Large intestine (tissue), 3 donors: ENCODE results near the gene EFR3B. TPM values are rescaled to one million over a fixed set of nuclear protein-coding genes. Genes with fewer than 3 reads are reported as not detected.
"Not testable (repeated sequence)": the region's sequence is repeated elsewhere in the genome, so short reads cannot be mapped to it uniquely, and the experiment has no call there.

ENCODE experiments used
- DNase-seq, 2 donors: peaks; one replicate each; pipeline versions ENCODE4 v3.0.0 to v3.0.0-alpha.2; 2013
- H3K27ac ChIP-seq: one replicate; pipeline ENCODE4 v1.5.1; 2013; ENCODE audit warnings: low read length
- H3K27me3 ChIP-seq: 2 replicates; pipeline ENCODE4 v1.6.1; 2013; ENCODE audit warnings: low read length; ENCODE audit not compliant: control insufficient read depth, insufficient read depth
- H3K36me3 ChIP-seq: 2 replicates; pipeline ENCODE4 v1.6.1; 2013; ENCODE audit warnings: low read length; ENCODE audit not compliant: control insufficient read depth, insufficient read depth
- H3K4me1 ChIP-seq: one replicate; pipeline ENCODE4 v1.6.1; 2013; ENCODE audit warnings: low read length; ENCODE audit not compliant: control insufficient read depth, insufficient read depth
- H3K4me3 ChIP-seq: one replicate; pipeline ENCODE4 v1.5.1; 2013; ENCODE audit warnings: low read length
- H3K9me3 ChIP-seq: one replicate; pipeline ENCODE4 v1.6.1; 2013; ENCODE audit warnings: mild to moderate bottlenecking, low read depth, low read length, moderate library complexity; ENCODE audit not compliant: control insufficient read depth
- WGBS: methylation state at CpG from one replicate; pipeline ENCODE4 v1.1.5; 2013; ENCODE audit warnings: low lambda C conversion rate; ENCODE audit not compliant: insufficient coverage; 5-methylcytosine and 5-hydroxymethylcytosine counted together
- polyA plus RNA-seq: library from polyadenylated mRNA; unstranded; fragments of 120-200 nt; gene quantifications from one replicate; pipeline ENCODE4 v1.2.1, GENCODE V29; 2013

EFR3B gene
- polyA plus RNA-seq, 1 donor, result 6.2 TPM

GRCh38 chr2:25141120-25141519, 99.2 kb downstream of the EFR3B start:
- WGBS, result no CpG with 5 or more reads among the region's 8 CpGs
- no peaks in the 10 kb centered on the region for H3K9me3 ChIP-seq
- H3K27me3 ChIP-seq, result no peaks in the 10 kb centered on the region
- H3K36me3 ChIP-seq, result peaks cover 2% of the 10 kb centered on the region
- no peak overlapping the region for H3K4me3 ChIP-seq
- DNase-seq, result peak in 1 of 2 donors; percentile 49
- no peaks in the 10 kb centered on the region for H3K4me1 ChIP-seq
- no peak overlapping the region for H3K27ac ChIP-seq

GRCh38 chr2:25145803-25146202, 103.9 kb downstream of the EFR3B start:
- H3K27me3 ChIP-seq, result no peaks in the 10 kb centered on the region
- no CpG with 5 or more reads among the region's 6 CpGs for WGBS
- DNase-seq, result no peak
- no peaks in the 10 kb centered on the region for H3K4me1 ChIP-seq
- no peak overlapping the region for H3K27ac ChIP-seq
- H3K9me3 ChIP-seq, result no peaks in the 10 kb centered on the region
- peaks cover 5% of the 10 kb centered on the region for H3K36me3 ChIP-seq
- no peak overlapping the region for H3K4me3 ChIP-seq

GRCh38 chr2:25146896-25147295, 105.0 kb downstream of the EFR3B start:
- Histone ChIP-seq H3K36me3 (peaks cover 5% of the 10 kb centered on the region), H3K27me3 (no peaks in the 10 kb centered on the region), H3K4me1 (no peaks in the 10 kb centered on the region), H3K9me3 (no peaks in the 10 kb centered on the region), H3K4me3 (no peak overlapping the region), H3K27ac (no peak overlapping the region)
- DNase-seq, result no peak
- WGBS, result no CpG with 5 or more reads among the region's 10 CpGs

- Histone ChIP-seq H3K36me3 (peaks cover 10% of the 10 kb centered on the region), H3K9me3 (no peaks in the 10 kb centered on the region), H3K4me1 (no peaks in the 10 kb centered on the region), H3K27me3 (no peaks in the 10 kb centered on the region), H3K27ac (no peak overlapping the region), H3K4me3 (no peak overlapping the region)
- DNase-seq, result no peak
- no CpG with 5 or more reads among the region's 6 CpGs for WGBS
Observed at GRCh38 chr2:25149646-25150045, 107.8 kb downstream of the EFR3B start.

GRCh38 chr2:25150993-25151392, 109.1 kb downstream of the EFR3B start:
- H3K4me1 ChIP-seq, DNase-seq, H3K27me3 ChIP-seq, H3K4me3 ChIP-seq, H3K36me3 ChIP-seq, H3K9me3 ChIP-seq, H3K27ac ChIP-seq: not testable (repeated sequence)
- no CpG with 5 or more reads among the region's 5 CpGs for WGBS

- H3K4me3 ChIP-seq, result no peak overlapping the region
Observed at GRCh38 chr2:25151718-25152117, 109.8 kb downstream of the EFR3B start.

GRCh38 chr2:25155401-25155800, 113.5 kb downstream of the EFR3B start:
- Histone ChIP-seq H3K27ac (no peak overlapping the region), H3K9me3 (no peaks in the 10 kb centered on the region), H3K4me3 (no peak overlapping the region), H3K27me3 (no peaks in the 10 kb centered on the region), H3K4me1 (no peaks in the 10 kb centered on the region), H3K36me3 (peaks cover 5% of the 10 kb centered on the region)
- DNase-seq, result no peak
- WGBS, result no CpG with 5 or more reads among the region's 10 CpGs

More at GRCh38 chr2:25151718-25152117, 109.8 kb downstream of the EFR3B start:
- Histone ChIP-seq H3K4me1 (no peaks in the 10 kb centered on the region), H3K27me3 (no peaks in the 10 kb centered on the region), H3K9me3 (no peaks in the 10 kb centered on the region), H3K27ac (no peak overlapping the region), H3K36me3 (peaks cover 5% of the 10 kb centered on the region)
- WGBS, result no CpG with 5 or more reads among the region's 12 CpGs
- DNase-seq, result no peak

GRCh38 chr2:25158096-25158852, 116.4 kb downstream of the EFR3B start:
- DNase-seq, result no peak
- Histone ChIP-seq H3K4me3 (no peak overlapping the region), H3K27ac (no peak overlapping the region), H3K36me3 (peaks cover 3% of the 10 kb centered on the region), H3K27me3 (peaks cover 3% of the 10 kb centered on the region), H3K9me3 (peaks cover 14% of the 10 kb centered on the region), H3K4me1 (no peaks in the 10 kb centered on the region)
- WGBS, result no CpG with 5 or more reads among the region's 11 CpGs

GRCh38 chr2:25159949-25160348, 118.1 kb downstream of the EFR3B start:
- Histone ChIP-seq H3K4me1 (no peaks in the 10 kb centered on the region), H3K4me3 (no peak overlapping the region), H3K36me3 (no peaks in the 10 kb centered on the region), H3K27me3 (peaks cover 13% of the 10 kb centered on the region), H3K9me3 (peaks cover 14% of the 10 kb centered on the region), H3K27ac (no peak overlapping the region)
- DNase-seq, result peak in 1 of 2 donors; percentile 14
- no CpG with 5 or more reads among the region's 8 CpGs for WGBS

GRCh38 chr2:25160376-25160775, 118.5 kb downstream of the EFR3B start:
- Histone ChIP-seq H3K36me3 (no peaks in the 10 kb centered on the region), H3K4me3 (no peak overlapping the region), H3K27me3 (peaks cover 16% of the 10 kb centered on the region), H3K9me3 (peaks cover 14% of the 10 kb centered on the region), H3K27ac (no peak overlapping the region), H3K4me1 (no peaks in the 10 kb centered on the region)
- 60% methylated on average over 1 of the region's 10 CpGs for WGBS
- no peak for DNase-seq
